ENCODE results near the gene TSC1. TPM values are rescaled to one million over a fixed set of nuclear protein-coding genes. Genes with fewer than 3 reads are reported as not detected.

Gene TSC1
- total RNA-seq, 1 donor from 2014 or later: 69.0 TPM

GRCh38 chr9:132943651-132944293 is 644 bp downstream of the TSC1 start:
- H3K4me1 Mint-ChIP-seq (ENCODE audit: low read depth): peaks cover 19% of the 10 kb centered on the region
- H3K9me3 Mint-ChIP-seq (ENCODE audit: low read depth): no peaks in the 10 kb centered on the region
- peak overlapping the region; percentile 93 for H3K27ac Mint-ChIP-seq
- no peaks in the 10 kb centered on the region for H3K36me3 Mint-ChIP-seq (ENCODE audit: insufficient read depth)
- no peak for DNase-seq (ENCODE audit: low spot score, unreplicated experiment)
- H3K27me3 Mint-ChIP-seq: no peaks in the 10 kb centered on the region
- peak overlapping the region; percentile 98 for H3K4me3 Mint-ChIP-seq (ENCODE audit: low read depth)
- no peak for TF ChIP-seq CTCF (IDR thresholded peaks at IDR 0.05; ENCODE audit: unreplicated experiment)

- TF ChIP-seq CTCF (IDR thresholded peaks at IDR 0.05; ENCODE audit: unreplicated experiment): no peak
- H3K9me3 Mint-ChIP-seq (ENCODE audit: low read depth): no peaks in the 10 kb centered on the region
- H3K27ac Mint-ChIP-seq: no peak overlapping the region
- peaks cover 18% of the 10 kb centered on the region for H3K4me1 Mint-ChIP-seq (ENCODE audit: low read depth)
- H3K27me3 Mint-ChIP-seq: no peaks in the 10 kb centered on the region
- peak overlapping the region; percentile 98 for H3K4me3 Mint-ChIP-seq (ENCODE audit: low read depth)
- DNase-seq (ENCODE audit: low spot score, unreplicated experiment): no peak
- H3K36me3 Mint-ChIP-seq (ENCODE audit: insufficient read depth): no peaks in the 10 kb centered on the region
These were observed 1.8 kb downstream of the TSC1 start for GRCh38 chr9:132942541-132943182.

- Mint-ChIP-seq H3K36me3 (ENCODE audit: insufficient read depth) (peaks cover 1% of the 10 kb centered on the region), H3K27ac (no peak overlapping the region), H3K4me3 (ENCODE audit: low read depth) (no peak overlapping the region), H3K27me3 (no peaks in the 10 kb centered on the region), H3K9me3 (ENCODE audit: low read depth) (no peaks in the 10 kb centered on the region), H3K4me1 (ENCODE audit: low read depth) (peaks cover 11% of the 10 kb centered on the region)
- no peak for DNase-seq (ENCODE audit: low spot score, unreplicated experiment)
- no peak for TF ChIP-seq CTCF (IDR thresholded peaks at IDR 0.05; ENCODE audit: unreplicated experiment)
These were observed 5.2 kb downstream of the TSC1 start for GRCh38 chr9:132939169-132939568.

GRCh38 chr9:132937463-132937901 is 6.9 kb downstream of the TSC1 start:
- peaks cover 3% of the 10 kb centered on the region for H3K36me3 Mint-ChIP-seq (ENCODE audit: insufficient read depth)
- no peak for TF ChIP-seq CTCF (IDR thresholded peaks at IDR 0.05; ENCODE audit: unreplicated experiment)
- no peak overlapping the region for H3K27ac Mint-ChIP-seq
- H3K27me3 Mint-ChIP-seq: no peaks in the 10 kb centered on the region
- H3K9me3 Mint-ChIP-seq (ENCODE audit: low read depth): no peaks in the 10 kb centered on the region
- H3K4me3 Mint-ChIP-seq (ENCODE audit: low read depth): no peak overlapping the region
- DNase-seq (ENCODE audit: low spot score, unreplicated experiment): no peak
- H3K4me1 Mint-ChIP-seq (ENCODE audit: low read depth): no peaks in the 10 kb centered on the region

GRCh38 chr9:132935026-132935425 is 9.4 kb downstream of the TSC1 start:
- DNase-seq (ENCODE audit: low spot score, unreplicated experiment): no peak
- no peaks in the 10 kb centered on the region for H3K4me1 Mint-ChIP-seq (ENCODE audit: low read depth)
- H3K27ac Mint-ChIP-seq: no peak overlapping the region
- H3K27me3 Mint-ChIP-seq: no peaks in the 10 kb centered on the region
- peaks cover 3% of the 10 kb centered on the region for H3K36me3 Mint-ChIP-seq (ENCODE audit: insufficient read depth)
- H3K4me3 Mint-ChIP-seq (ENCODE audit: low read depth): no peak overlapping the region
- no peak for TF ChIP-seq CTCF (IDR thresholded peaks at IDR 0.05; ENCODE audit: unreplicated experiment)
- H3K9me3 Mint-ChIP-seq (ENCODE audit: low read depth): no peaks in the 10 kb centered on the region

All from progenitor cell of endocrine pancreas (in vitro differentiated cells).